ENCODE measurements around the gene ZNF669.

Gene ZNF669

DNA sequence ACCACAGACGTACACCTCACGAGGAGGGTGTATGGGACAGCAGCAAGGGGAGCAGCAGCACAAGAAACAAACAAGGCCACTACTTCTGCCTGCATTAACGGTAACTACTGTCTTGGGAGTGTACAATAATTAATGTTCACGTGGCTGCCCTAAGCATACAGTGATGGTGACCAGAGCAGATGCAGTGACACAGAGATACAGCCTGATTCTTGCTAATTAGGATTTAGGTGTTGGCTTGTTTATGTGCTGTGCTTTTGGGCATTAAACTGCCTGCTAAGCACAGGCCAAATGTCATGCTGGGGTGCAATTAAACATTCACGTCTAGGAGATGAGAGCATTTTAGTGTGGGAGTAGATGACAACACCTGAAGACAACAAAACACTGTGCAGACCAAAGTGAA, 7.2 kb downstream of the ZNF669 start:
- POLR2A ChIA-PET: no interaction called here
- DNase-seq (ENCODE audit: low read depth, low spot score): no peak
- TF ChIP-seq, protein P1, sequence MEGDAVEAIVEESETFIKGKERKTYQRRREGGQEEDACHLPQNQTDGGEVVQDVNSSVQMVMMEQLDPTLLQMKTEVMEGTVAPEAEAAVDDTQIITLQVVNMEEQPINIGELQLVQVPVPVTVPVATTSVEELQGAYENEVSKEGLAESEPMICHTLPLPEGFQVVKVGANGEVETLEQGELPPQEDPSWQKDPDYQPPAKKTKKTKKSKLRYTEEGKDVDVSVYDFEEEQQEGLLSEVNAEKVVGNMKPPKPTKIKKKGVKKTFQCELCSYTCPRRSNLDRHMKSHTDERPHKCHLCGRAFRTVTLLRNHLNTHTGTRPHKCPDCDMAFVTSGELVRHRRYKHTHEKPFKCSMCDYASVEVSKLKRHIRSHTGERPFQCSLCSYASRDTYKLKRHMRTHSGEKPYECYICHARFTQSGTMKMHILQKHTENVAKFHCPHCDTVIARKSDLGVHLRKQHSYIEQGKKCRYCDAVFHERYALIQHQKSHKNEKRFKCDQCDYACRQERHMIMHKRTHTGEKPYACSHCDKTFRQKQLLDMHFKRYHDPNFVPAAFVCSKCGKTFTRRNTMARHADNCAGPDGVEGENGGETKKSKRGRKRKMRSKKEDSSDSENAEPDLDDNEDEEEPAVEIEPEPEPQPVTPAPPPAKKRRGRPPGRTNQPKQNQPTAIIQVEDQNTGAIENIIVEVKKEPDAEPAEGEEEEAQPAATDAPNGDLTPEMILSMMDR (IDR thresholded peaks at IDR 0.05; ENCODE audit: insufficient read depth, low read length, missing control alignments): no peak
- CTCF ChIA-PET: no interaction called here
- H3K4me3 ChIP-seq (ENCODE audit: low read depth, low read length): no peak overlapping the region

DNA sequence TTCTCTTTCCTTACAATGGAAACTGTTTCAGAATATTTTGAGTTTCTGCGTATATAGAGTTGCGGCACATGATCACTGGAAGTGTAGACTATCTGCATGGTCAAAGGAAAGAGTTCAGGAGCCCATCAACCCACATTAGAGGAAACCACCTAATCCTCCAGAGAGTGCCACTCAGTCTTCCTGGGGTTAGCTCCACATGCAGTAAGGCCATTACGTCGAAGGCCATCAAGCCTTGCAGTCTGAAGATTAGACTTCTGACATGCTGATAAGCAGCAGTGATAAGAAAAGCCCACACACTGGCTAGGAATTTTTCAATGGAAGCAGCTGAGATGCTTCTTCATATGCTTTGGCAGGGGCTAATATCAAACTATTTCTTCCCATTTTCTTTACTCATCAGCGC, 7.6 kb downstream of the ZNF669 start:
- no peak overlapping the region for H3K4me3 ChIP-seq (ENCODE audit: low read depth, low read length)
- DNase-seq (ENCODE audit: low read depth, low spot score): no peak
- TF ChIP-seq, protein P1 (IDR thresholded peaks at IDR 0.05; ENCODE audit: insufficient read depth, low read length, missing control alignments): no peak
- ChIA-PET POLR2A (no interaction called here), CTCF (no interaction called here)

DNA sequence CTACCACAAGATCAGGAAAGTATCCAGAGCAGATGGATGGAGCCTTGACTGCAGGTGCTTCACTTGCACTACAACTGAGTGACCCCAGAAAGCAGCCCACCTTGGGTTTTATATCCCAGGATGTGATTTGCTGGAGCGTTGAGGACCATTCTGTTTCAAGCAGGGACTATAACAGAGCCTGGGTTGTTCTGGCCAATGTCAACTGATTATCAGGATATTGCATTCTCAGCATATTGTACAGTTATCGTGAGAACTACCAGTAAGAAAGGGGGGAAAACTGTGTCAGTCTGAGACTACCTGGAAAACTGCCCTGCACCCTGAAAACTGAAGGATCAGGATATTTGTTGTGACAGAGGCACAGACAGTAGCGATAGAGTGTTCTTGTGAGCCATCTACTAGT, 8.0 kb downstream of the ZNF669 start:
- POLR2A ChIA-PET: no interaction called here
- DNase-seq (ENCODE audit: low read depth, low spot score): no peak
- H3K4me3 ChIP-seq (ENCODE audit: low read depth, low read length): no peak overlapping the region
- TF ChIP-seq, protein P1 (IDR thresholded peaks at IDR 0.05; ENCODE audit: insufficient read depth, low read length, missing control alignments): no peak
- CTCF ChIA-PET: no interaction called here

DNA sequence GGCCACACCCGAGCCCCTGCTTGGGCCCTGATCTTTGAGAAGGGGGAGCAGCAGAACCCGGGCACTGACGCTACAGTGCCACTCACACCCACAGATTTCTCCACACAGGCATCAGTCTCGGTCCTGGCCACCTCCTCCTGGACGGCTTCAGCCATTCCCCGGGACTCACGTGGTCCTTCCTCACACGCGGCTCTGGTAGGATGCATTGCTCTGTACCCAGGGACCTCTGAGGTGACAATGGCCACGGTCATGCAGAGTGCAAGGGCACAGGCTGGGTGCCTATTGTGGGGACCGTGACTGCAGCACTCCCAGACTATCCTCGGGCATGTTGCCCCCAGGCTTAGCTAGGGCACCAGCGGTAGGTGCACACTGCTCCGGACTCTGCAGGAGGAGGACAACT, 13.7 kb downstream of the ZNF669 start:
- DNase-seq (ENCODE audit: low read depth, low spot score): no peak
- H3K4me3 ChIP-seq (ENCODE audit: low read depth, low read length): no peak overlapping the region
- TF ChIP-seq, protein P1 (IDR thresholded peaks at IDR 0.05; ENCODE audit: insufficient read depth, low read length, missing control alignments): no peak
- ChIA-PET CTCF (no interaction called here), POLR2A (no interaction called here)

DNA sequence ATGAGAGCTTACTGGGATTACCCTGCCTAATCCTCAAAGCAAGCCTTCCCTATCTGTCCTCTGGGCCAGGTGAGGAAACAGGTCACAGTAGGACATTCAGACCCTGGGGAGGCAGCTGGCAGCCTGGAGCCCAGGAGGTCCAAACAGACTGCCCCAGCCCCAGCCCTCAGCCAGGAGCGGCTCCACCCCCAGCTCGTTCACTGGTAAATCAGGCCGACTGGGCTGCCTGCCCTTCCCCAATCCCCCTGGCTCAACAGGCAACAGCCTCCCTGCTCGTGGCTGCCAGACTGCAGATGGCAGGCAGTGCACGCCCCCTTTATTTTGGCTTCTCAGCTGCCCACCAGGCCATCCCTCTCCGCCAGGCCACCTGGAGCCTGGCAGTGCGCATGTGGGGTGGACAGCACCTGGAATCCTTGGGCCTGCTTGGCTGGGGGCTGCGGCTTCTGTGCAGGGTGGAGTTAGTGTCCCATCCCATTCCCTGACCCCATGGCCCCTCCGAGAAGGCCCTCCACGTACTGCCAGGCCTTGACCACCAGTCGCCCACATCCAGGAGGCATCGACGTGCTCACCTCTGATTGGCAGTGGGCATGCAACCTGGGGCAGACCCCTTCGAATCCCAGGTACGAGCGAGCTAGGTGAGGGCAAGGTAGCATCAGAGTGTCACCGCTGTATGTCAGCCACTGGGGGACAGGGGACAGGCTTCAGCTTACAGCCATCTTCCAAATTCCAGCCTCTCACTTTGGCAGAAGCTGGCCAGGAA, 14.4 kb downstream of the ZNF669 start:
- CTCF ChIA-PET: interaction anchor here (1.9 kb wide), 1 partner anchor 11 kb away, joined by 10 read pairs; the partner anchor contains the start of gene ZNF670
- TF ChIP-seq, protein P1 (IDR thresholded peaks at IDR 0.05; ENCODE audit: insufficient read depth, low read length, missing control alignments): no peak
- H3K4me3 ChIP-seq (ENCODE audit: low read depth, low read length): no peak overlapping the region
- DNase-seq (ENCODE audit: low read depth, low spot score): no peak
- POLR2A ChIA-PET: no interaction called here

DNA sequence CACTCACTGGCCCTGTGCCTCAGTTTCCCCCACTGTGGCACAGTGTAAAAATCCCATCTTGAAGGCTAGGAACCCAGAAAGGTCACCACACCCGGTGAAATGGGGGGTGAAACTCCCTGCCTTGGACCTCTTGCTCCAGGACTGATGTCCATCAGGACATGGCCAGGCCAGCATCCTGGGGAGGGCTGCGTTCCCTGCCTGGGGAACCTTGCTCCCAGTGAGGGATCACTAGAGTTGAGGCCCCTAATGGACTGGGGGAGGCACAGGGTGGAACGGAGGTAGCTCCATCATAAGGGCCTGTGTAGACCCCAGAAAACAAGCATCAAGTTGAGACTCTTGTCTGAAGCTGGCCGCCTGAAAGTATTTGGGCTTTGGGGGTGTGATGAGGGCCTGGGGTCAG, 15.2 kb downstream of the ZNF669 start:
- CTCF ChIA-PET: interaction anchor here (1.9 kb wide), 1 partner anchor 10 kb away, joined by 10 read pairs; the partner anchor contains the start of gene ZNF670
- DNase-seq (ENCODE audit: low read depth, low spot score): no peak
- TF ChIP-seq, protein P1 (IDR thresholded peaks at IDR 0.05; ENCODE audit: insufficient read depth, low read length, missing control alignments): no peak
- no peak overlapping the region for H3K4me3 ChIP-seq (ENCODE audit: low read depth, low read length)
- POLR2A ChIA-PET: no interaction called here

Data from AG04449 (cell line).